HG03175 (cell line): Measurements from ENCODE around the gene RPL38.

Experiments used
- ATAC-seq: cut with Tn5 transposase; IDR thresholded peaks from one replicate; pipeline ENCODE4 v1.9.1; 2021; ENCODE audit warnings: mild to moderate bottlenecking, moderate library complexity; ENCODE audit not compliant: unreplicated experiment

Gene RPL38

GRCh38 chr17:74203439-74204240 is at the start of gene RPL38:
Gene RPL38, plus strand, starts transcription at chr17:74203678. Its CDS starts 278 bp downstream, at chr17:74203956.
- peak; percentile 83 for ATAC-seq

DNA sequence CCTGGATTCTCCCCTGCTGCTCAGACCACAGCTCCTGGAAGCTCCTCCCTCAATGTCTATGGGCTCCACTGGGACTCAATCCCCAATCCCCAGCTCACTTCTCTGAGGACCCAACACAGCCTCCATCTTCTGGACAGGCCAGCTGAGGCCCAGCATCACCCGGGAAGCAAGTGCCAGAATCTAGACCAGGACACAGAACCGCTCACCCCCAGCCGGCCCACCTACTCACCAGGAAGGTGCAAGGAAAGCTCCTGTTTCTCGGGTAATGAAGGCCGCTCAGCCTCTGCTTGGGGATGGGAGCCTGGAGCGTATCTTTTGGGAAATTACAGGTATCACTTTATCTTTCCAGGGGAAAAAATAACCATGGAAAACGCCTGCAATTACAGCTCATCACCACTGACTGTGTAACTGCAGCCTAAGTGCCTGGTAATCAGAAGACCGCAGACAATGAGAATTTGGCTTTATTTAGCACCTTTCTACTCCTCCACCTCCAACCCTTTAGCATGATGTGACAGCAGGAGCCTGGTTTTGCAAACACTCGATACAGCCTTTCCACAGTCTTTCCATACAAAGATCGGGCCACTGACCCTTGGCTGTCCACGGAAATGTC is 49.6 kb upstream of the RPL38 start:
- no peak for ATAC-seq

GRCh38 chr17:74156878-74157277 is 46.6 kb upstream of the RPL38 start:
- no peak for ATAC-seq

DNA sequence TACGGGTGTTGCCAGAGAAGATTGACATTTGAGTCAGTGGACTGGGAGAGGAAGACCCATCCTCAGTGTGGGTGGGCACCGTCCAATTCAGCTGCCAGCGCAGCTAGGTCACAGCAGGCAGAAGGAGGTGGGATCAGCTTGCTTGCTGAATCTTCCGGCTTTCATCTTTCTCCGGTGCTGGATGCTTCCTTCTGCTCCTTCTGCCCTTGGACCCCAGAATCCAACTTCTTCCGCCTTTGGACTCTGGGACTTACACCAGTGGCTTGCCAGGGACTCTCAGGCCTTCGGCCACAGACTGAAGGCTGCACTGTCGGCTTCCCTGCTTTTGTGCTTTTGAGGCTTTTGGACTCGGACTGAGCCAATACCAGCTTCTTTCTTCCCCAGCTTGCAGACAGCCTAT is 46.1 kb upstream of the RPL38 start:
- no peak for ATAC-seq

GRCh38 chr17:74158761-74159160 is 44.7 kb upstream of the RPL38 start:
- no peak for ATAC-seq

DNA sequence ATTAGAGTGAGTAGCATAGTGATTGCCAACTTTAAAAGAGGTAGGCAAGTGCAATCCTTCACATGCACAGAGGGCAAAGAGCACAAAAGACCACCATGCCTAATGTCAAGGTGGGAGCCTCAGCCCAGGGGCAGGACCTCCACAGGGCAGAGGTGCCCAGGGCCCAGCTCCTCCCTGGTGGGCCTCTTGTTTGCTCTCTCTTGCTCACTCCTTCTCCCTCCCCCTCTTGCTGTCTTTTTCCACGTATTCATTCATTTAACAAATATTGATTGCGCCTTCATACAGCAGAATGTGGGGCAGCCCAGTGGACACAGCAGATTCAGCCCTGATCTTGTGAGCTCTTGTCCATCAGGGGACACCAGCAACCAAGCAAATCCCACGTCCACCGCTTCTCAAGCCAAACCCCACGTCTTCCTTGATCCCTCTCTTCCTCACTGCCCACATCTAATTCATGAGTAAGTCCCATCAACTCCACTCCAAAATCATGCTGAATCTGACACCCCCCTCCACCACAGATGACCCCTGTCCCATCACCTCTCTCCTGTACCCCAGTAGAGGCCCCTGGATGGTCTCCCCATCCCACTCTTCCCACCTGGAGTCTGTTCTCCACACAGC is 44.1 kb upstream of the RPL38 start:
- ATAC-seq, result no peak

GRCh38 chr17:74160656-74161502 is 42.6 kb upstream of the RPL38 start:
- no peak for ATAC-seq

GRCh38 chr17:74161503-74161875 is 42.0 kb upstream of the RPL38 start:
- ATAC-seq, result no peak

DNA sequence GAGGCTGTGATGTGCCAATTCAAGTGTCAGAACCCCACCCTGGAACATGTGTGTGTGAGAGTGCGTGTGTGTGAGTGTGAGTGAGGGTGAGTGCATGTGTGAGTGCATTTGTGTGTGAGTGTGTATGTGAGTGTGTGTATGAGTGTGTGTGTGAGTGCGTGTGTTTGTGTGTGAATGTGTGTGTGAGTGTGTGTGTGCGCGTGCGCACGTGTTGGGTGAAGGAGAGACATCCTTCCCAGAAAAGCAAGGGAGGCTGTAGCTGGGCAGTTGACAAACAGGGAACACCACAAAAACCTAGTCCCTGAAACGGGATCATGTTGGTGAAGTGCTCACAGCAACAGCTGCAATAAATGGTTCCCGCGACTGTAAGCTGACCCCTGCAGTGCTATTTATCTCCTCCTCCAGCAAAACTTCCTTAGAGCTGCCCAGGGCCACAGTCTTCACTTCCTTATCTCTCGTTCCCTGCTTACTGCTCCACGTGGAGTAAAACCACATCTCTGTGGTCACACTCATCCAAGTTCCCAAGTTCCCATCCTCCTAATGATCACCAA is 40.1 kb upstream of the RPL38 start:
- ATAC-seq, result no peak

- ATAC-seq, result no peak
Measured at GRCh38 chr17:74163836-74164235, 39.6 kb upstream of the RPL38 start.

- ATAC-seq, result no peak
Measured at GRCh38 chr17:74164446-74165045, 38.9 kb upstream of the RPL38 start.

DNA sequence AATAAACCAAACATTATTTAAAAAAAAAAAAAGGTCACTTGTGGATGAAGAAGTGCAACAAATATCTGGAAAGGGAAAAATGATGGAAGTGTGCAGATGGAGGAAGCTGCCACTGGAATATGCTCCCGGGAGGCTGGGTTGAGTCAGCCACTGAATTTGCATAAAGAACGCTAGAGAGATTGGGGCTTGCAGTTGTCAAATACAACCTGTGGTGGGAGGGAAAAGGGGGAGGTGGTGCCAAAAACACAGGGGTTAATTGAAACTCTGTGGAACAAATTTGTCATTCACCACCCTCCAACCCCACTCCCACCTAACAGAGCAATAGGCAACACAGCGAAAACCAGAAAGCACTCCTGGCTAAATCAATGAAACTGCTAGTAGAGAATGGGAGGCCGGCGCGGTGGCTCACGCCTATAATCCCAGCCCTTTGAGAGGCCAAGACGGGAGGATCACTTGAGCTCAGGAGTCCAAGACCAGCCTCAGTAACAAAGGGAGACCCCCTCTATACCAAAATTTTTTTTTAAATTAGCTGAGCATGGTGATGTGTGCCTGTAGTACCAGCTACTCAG is 37.6 kb upstream of the RPL38 start:
- no peak for ATAC-seq

DNA sequence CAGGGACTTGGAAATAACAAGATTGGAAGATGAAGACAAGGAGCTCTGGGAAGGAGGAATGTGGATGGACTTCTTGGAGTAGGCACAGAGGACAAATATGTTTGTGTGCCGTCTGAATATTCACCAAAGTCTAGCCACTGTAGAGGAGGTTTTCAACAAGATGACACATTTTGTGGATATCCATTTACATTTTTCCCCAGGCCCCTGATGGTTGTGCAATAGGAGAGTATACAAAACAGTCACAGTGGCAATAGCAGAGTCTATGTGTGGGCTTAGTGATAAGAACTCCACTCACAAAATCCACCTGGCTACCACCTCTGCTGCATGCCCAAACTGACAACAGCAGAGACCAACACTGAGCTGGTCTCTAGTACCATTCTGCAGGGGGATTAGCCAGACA is 32.6 kb upstream of the RPL38 start:
- ATAC-seq, result no peak

DNA sequence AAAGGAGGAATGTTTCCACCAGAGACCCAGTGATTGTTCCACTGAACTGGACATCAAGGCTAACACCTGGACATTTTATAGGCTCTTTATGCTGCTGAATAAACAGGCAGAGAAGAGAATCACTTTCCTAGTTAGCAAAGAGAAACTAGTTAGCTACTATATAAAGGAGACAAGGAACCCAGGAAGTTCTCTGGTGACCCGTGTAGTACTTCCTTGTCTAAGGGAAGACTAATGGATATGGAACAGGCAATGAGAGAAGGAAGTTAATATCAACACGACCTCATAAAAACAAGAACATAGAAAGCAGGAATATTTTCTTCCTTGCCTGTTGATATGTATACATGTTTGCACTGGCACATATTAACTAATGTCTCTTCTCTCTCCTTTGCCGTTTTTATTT is 30.8 kb upstream of the RPL38 start:
- ATAC-seq, result no peak

DNA sequence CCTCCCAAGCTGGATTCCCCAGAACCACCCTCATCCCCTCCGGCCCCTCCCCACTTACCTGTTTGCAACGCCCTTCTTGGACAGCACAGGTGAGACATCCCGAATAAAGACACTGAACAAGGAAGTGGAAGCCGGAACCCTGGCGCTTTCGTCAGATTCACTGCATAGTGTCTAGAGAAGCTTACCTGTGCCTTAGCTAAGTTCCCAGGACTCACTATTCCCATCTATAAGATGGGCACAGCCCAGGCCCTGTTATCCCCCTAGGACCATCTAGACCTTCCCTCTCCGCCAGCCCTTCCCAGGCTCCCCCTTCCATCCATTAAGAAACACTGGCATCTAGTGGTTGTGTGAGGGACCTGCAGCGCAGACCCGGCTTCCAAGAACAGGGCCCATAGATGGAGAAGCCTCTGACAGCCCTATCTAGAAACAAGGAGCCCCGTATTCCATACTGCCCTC is 26.9 kb upstream of the RPL38 start:
- no peak for ATAC-seq

DNA sequence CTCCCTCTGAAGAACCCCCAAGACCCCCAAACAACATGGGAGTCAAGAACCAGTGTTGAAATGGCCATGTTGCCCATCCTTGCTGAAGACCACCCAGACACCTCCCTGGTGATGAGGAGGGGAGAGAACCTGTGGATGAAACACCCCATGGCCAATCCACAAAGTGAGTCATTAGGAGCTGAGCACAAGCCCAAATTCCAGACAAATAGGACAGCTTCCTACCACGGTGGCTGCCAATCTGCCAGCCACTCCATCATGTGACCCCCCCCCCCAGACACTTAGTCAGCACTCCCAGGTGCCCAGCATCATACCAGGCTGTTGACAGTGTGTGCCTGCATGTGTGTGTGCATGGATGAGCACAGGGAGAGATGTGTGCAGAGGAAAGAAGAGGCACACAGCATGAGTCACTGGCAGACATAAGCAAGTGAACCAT is 26.4 kb upstream of the RPL38 start:
- no peak for ATAC-seq

DNA sequence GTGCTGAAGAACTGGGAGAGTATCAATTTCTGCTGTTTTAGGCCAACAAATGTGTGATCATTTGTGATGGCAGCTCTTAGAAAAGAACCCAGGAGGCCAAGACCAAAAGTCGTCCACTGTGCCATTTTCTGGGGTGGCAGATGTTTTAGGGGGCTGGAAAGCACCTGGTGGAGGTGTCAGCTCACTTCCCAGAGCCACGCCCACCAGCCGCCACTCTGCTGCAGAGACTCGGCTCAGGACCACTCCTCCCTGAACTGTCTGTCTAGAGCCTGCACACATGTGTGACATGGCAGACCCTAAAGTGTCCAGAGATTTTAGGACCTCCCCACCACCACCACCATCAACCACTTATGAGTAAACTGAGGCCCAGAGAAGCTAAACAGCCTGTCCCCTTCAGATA is 23.9 kb upstream of the RPL38 start:
- ATAC-seq, result no peak

DNA sequence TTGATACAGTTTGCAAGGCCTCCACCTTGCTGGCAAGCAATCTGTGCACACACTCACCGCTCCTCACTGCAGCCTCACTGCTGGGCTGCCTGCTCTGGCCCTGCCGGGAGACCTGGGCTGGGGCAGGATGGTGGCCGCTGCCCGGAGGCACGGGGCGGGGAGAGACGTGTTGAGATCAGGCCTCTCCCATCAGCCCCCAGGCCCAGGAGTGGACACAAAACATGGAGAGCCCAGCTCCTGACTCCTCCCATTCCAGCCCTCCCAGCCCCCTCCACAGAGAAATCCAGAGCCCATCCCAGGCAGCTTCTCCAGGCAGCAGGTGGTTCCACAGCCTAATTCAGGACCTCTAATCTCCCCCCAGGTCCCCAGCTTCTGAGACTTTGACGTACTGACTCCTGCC is 23.1 kb upstream of the RPL38 start:
- ATAC-seq, result no peak

DNA sequence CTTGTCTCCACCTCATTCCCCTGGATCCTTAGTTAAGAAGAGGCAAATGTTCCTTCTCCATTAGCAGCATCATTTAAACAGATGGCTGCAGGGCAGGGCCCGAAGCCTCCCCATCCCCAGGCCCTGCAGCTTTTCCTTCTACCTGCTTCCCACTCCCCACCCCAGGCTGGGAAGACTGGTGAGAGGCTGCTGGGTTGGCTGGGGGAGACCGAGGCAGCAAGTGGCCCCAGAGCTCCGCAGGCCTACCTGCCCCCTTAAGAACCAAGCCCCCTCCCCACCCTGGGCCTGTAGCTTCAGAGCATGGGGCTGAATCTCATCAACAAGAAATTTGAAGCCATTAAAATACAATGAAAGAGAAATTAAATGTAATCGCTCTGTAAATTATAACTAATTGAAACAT is 22.1 kb upstream of the RPL38 start:
- no peak for ATAC-seq

DNA sequence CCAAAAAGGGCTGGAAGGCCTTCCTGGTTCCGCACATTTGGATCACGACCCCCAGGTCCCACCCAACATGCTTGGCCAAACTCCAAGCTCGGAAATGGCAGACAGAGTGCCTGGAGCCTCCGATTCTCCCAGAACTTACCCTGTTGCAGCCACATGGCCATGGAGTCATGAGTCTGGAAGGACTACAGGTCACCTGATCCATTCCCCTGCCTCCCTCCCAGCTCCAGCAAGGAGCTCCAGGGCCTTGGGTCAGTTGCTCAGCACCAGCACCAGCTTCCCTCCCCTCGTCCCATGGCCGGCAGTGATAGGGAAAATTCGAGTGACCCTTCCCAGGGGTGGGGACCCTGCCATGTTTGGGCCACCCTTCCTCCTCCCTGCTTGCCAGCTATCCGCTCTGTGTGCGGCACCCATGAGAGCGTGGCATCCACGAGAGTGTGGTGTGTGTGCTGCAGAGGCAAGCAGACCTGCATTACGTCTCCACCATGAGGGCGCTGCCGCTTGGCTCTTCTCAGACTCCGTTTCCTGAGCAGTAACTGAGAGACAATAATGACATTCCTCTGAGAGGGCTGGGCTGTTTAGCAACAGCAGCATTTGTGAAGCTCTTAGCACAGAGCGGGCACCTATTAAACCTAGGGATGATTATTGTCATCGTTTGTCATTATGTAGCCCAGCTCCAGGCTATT is 21.3 kb upstream of the RPL38 start:
- no peak for ATAC-seq
